Frontal cortex (tissue), 4 donors: ENCODE data around the gene AFG1L. TPM values are rescaled to one million over a fixed set of nuclear protein-coding genes. Genes with fewer than 3 reads are reported as not detected.
"Not testable (repeated sequence)": the region's sequence is repeated elsewhere in the genome, so short reads cannot be mapped to it uniquely, and the experiment has no call there.

Source experiments
- DNase-seq, 2 donors: peaks; one replicate each; pipeline ENCODE4 v3.0.0; 2012; ENCODE audit warnings: low spot score in 2 of 2
- FAIRE-seq: peaks from 2 replicates; lab custom pipeline; 2012; peaks lifted over from hg19 to GRCh38; lab: Jason Lieb, UNC
- total RNA-seq: library from RNA; depleted of rRNA; stranded (reverse); fragments of >200 nt; gene quantifications from one replicate; pipeline ENCODE4 v1.2.3, GENCODE V29; 2014
- donor health status: control.
- donor health status: control.
- donor health status: control.

Gene AFG1L
- total RNA-seq, 1 donor from 2014 or later, result 10.2 TPM

- DNase-seq (no peak), FAIRE-seq (no peak)
Measured at GRCh38 chr6:108442770-108443520, 148.1 kb downstream of the AFG1L start.

GRCh38 chr6:108446629-108447150, 151.8 kb downstream of the AFG1L start:
- DNase-seq (no peak), FAIRE-seq (no peak)

GRCh38 chr6:108448481-108448880, 153.6 kb downstream of the AFG1L start:
- no peak for FAIRE-seq
- DNase-seq, result no peak

GRCh38 chr6:108449717-108450116, 154.9 kb downstream of the AFG1L start:
- not testable (repeated sequence) for DNase-seq, FAIRE-seq

- DNase-seq (no peak), FAIRE-seq (no peak)
Measured at GRCh38 chr6:108451816-108452215, 157.0 kb downstream of the AFG1L start.

GRCh38 chr6:108452711-108453195, 157.9 kb downstream of the AFG1L start:
- DNase-seq (no peak), FAIRE-seq (no peak)

- FAIRE-seq (no peak), DNase-seq (no peak)
Measured at GRCh38 chr6:108453601-108454185, 158.8 kb downstream of the AFG1L start.

- DNase-seq (no peak), FAIRE-seq (no peak)
Measured at GRCh38 chr6:108454356-108454755, 159.5 kb downstream of the AFG1L start.

- FAIRE-seq, result no peak
- no peak for DNase-seq
Measured at GRCh38 chr6:108455688-108456087, 160.8 kb downstream of the AFG1L start.

- peak in 1 of 2 donors; percentile 5 for DNase-seq
- no peak for FAIRE-seq
Measured at GRCh38 chr6:108463784-108464183, 168.9 kb downstream of the AFG1L start.

- FAIRE-seq (no peak), DNase-seq (no peak)
Measured at GRCh38 chr6:108464418-108465097, 169.7 kb downstream of the AFG1L start.

- FAIRE-seq (no peak), DNase-seq (no peak)
Measured at GRCh38 chr6:108465098-108465495, 170.2 kb downstream of the AFG1L start.

- DNase-seq, result no peak
- no peak for FAIRE-seq
Measured at GRCh38 chr6:108468346-108468745, 173.5 kb downstream of the AFG1L start.

- no peak for DNase-seq
- no peak for FAIRE-seq
Measured at GRCh38 chr6:108469316-108469715, 174.5 kb downstream of the AFG1L start.

GRCh38 chr6:108473197-108473596, 178.3 kb downstream of the AFG1L start:
- DNase-seq (no peak), FAIRE-seq (no peak)

GRCh38 chr6:108476376-108476775, 181.5 kb downstream of the AFG1L start:
- no peak for FAIRE-seq
- DNase-seq, result no peak

- no peak for FAIRE-seq
- peak in 1 of 2 donors; percentile 10 for DNase-seq
Measured at GRCh38 chr6:108476847-108477430, 182.1 kb downstream of the AFG1L start.

- no peak for FAIRE-seq
- DNase-seq, result no peak
Measured at GRCh38 chr6:108482559-108482958, 187.7 kb downstream of the AFG1L start.

- DNase-seq, result no peak
- no peak for FAIRE-seq
Measured at GRCh38 chr6:108484016-108484415, 189.2 kb downstream of the AFG1L start.

- FAIRE-seq (no peak), DNase-seq (no peak)
Measured at GRCh38 chr6:108489699-108490098, 194.8 kb downstream of the AFG1L start.
